GM20431 (cell line): ENCODE measurements around the gene UQCRHL.

Source experiments
- in situ Hi-C: fragments of 300-500 bp; cut with MseI, MboI; formaldehyde crosslinking; loops from one replicate; pipeline ENCODE4 v1.15.0; 2020; ENCODE audit warnings: low sequenced_read_pairs; ENCODE audit not compliant: unreplicated experiment

The UQCRHL gene

DNA sequence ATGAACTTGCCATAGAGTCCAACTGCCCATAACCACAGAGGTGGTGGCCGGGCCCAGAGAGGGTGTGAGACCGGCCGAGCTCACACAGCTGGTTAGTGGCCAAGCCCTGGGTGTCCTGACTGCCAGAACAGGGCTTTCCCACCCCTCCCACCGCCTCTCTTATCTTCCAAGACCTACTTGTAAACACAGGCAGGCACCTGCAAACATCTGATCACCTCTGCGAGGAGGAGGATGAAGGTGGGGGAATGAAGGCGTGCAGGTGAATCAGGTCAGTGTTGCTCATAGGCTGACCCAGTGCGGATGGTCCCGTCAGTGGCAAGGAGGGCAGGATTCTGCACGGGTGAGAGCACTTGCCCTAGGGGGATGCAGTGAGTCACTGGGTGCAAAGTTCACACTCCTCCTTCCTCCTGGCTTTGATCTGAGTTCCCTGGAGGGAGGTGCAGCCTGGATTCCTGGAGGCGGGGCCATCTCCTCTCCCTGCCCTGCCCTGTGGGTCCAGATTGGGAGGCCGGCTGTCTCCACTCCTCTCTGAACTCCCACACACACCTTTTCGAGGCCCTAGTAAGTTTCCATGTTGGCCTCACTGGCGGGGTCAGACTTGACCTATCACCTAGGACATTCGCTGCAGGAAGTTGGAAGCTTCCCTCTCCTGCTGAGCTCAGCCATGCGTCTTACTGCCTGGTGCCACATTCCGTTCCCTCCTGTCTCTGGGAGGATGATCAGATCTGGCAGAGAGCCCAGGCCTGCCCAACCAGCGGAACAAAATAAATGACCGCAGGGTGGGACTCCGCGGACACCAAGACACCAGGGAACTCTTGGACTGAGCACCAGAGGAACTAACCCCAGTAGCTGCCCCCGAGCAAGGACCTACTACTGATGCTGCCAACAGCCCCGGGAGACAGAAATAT is 7.3 kb downstream of the UQCRHL start:
- in situ Hi-C loops = loop anchor here (25.0 kb wide), 1 partner anchor 187 kb away; the partner anchor contains the start of gene ZBTB17

DNA sequence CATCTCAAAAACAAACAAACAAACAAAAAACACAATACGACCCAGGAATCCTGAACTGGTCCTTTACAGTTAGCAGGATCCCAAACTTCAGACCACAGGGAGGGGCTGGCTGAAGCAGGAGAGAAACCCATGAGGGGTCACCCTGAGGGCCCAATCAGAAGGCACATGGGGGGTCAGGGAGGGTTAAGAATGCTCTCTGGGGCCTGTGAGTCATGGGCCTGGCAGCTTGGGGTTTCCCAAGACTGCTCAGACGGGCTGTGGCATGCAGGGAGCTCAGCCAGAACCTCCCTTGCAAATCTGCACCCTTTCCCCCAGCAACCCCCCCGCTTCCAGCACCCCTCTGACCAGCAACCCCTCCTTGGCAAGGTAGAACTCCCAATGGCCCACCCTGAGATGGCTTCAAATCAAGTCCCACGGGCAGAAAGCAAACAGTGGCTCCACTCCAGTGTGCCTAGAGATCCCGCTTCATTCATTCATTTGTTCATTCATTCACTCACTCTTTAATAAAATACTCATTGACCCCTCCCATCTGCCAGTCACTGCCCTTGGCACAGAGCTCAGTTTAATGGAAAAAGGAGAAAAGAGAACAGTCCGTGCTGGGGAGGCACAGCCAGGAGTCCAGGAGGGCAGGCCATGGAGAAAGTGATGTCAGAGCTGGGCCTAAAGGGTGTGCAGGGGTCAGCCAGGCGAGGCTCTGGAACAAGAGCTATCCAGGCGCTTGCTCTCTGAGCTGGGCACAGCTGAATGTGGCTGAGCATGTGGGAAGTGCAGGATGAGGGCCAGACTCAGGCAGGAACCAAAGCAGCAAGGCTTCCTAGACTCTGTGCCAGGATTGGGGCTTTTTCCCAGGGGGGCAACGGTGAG is 8.2 kb downstream of the UQCRHL start:
- in situ Hi-C loops = no loop called here

DNA sequence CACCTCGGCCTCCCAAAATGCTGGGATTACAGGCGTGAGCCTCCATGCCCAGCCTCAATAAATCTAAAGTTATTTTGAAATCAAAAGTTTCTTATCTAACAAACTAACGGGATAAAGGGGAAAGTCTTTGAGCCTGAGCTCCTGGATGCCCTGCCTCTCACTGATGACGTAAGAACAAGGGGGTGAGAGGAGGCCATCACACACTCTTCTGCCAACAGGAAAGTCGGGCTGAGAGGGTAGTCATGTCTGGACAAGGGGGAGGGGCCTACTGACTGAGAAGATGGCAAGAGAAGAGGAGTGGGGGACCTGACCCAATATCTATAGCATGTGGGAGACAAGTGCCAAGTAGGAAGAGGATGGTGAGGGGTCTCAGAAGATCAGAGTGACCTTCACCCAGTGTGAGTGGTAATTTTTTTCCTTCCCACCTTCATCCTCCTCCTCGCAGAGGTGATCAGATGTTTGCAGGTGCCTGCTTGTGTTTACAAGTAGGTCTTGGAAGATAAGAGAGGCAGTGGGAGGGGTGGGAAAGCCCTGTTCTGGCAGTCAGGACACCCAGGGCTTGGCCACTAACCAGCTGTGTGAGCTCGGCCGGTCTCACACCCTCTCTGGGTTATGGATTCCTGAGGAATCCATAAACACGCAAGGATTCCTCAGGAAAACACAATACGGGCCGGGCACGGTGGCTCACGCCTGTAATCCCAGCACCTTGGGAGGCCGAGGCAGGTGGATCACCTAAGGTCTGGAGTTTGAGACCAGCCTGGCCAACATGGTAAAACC is 9.6 kb downstream of the UQCRHL start:
- in situ Hi-C loops = no loop called here

DNA sequence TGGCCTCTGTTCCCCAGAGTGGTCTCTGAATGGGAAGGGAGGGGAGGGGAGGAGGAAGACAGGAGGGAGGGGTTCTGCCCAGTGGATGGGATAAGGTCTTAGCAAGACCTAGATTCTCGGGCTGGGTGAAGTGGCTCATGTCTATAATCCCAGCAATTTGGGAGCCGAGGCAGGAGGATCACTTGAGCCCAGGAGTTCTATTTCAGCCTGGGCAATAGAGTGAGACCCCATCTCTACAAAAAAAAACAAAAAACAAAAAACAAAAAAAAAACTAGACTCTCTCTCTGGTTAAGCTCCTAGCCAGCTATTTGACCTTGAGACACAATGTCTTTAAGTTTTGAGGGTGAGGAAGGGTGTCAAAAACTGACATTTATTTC is 11.4 kb downstream of the UQCRHL start:
- in situ Hi-C loops = no loop called here

DNA sequence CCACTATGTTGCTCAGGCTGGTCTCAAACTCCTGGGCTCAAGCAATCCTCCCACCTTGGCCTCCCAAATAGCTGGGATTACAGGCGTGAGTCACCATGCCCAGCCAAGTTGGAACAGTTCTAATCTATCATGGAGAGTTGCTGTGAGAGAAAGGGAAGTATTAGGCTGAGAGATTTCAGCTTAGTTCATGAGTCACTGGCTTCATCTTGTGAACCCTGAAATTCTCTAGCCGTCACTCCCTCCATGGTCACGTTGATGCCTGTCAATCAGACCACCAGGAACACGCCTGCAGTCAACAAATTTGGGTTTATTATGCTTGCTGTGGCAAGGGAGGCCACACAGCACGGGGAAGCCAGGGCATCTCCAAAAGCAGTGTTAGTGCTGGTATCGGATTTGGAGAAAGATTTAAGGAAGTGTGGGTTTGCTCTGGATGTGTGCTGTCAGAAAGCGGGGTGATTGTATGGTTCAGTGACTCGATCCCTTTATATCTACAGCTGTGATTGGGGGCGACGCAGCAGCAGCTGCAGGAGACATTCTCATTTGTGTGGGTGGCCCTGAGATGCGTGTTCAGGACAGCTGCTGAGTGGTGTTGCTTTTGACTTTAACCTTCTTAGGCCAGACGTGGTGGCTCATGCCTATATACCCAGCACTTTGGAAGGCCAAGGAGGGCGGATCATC is 18.7 kb downstream of the UQCRHL start:
- in situ Hi-C loops = no loop called here

DNA sequence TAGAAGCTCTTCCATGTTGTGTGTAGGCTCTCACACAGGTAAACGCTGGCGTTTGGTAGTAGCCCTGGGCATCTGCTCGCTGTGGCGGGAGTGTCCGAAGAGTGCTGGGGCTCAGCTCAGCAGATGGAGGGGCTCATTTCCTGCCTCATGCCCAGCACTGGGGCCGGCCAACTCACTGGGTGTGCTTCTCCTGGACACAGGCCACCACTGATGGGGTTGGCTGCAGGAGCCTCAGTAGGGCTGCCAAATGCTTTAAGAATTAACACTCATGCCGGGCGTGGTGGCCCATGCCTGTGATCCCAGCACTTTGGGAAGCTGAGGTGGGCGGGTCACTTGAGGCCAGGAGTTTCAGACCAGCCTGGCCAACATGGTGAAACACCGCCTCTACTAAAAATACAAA is 20.9 kb downstream of the UQCRHL start:
- in situ Hi-C loops = no loop called here

DNA sequence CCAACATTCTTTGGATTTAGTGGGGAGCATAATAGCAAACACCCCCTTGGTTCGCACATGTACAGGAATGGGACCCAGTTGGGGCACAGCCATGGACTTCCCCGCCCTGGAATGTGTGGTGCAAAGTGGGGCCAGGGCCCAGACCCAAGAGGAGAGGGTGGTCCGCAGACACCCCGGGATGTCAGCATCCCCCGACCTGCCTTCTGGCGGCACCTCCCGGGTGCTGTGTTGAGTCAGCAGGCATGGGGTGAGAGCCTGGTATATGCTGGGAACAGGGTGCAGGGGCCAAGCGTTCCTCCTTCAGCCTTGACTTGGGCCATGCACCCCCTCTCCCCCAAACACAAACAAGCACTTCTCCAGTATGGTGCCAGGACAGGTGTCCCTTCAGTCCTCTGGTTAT is 21.8 kb downstream of the UQCRHL start:
- in situ Hi-C loops = no loop called here

DNA sequence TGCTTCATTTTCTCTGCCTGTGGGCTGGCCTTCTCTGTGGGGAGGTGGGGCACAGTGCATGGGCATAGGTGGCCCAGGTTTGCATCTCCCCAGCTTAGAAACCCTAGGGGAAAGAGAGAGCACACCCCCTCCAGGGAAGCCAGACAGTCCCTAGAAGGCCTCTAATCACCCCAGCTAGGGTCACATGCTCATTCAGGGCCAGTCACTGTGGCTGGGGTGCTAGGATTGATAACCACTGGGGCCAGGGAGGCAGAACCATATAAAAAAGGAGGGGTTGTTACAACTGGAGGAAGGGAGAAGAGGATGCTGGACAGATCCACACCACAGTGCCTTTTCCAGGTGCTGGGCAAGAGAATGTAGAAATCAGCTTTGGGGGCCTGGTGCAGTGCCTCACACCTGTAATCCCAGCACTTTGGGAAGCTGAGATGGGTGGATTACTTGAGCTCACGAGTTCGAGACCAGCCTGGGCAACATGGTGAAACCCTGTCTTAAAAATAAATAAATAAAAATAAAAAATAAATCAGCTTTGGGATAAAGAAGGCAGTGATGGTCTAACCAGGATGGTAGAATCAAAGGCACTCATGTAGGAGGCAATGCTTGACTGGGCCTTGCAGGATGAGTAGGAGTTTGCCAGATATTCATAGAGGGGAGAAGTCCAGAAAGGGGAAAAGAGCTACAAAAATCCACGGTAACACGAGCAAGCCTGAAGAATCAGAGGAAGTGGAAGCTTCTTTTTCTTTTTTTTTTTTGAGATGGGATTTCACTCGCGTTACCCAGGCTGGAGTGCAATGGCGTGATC is 29.3 kb downstream of the UQCRHL start:
- in situ Hi-C loops = no loop called here

DNA sequence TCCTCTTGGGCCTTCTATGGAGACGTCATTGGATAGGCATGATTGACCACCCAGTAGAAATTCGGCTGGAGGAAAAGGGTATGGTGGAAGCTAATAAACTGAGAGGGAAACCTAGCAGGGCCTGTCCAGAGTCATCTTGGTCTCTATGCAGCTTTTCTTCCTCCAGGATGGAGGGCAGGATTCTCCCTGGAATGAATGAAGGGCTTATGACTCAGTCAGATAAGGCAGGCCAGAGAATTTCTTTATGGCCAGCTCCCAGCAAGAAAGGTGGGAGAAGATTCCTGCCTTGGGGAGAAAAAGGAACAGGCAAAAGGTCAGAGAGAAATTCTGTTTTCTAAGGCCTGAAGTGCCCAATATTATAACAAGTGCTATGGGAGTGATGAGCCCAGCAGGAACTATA is 31.7 kb downstream of the UQCRHL start:
- in situ Hi-C loops = no loop called here

DNA sequence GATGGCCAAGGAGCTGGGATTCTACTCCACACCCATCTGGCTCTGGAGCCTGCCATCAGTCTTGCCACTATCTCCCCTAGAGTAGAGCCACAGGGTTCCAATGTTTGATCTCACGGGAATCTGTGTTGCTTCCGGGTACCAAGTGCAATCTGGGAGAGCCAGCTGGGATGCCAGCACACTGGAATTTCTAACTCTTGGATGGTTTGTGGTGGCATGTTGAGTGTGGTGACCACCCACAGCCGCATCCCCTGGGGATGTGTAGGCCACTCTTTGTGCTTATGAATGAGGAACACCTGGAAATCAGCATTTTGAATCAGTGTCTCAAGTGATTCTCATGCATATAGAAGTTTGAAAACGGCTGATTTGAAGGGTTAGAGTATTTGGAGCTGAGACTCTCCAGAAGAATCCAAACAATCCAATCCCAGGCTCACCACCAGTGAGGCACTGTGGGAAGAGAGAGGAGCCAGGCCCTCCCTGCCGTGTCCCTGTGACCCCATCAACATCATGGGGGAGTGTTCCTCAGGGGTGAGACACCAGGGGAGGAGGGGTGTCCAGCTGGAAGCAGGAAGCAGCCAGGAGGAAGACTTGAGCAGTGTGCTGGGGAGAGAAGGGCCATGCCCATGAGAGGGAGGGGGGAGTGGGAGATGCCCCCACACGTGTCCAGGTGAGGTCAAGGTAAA is 35.5 kb downstream of the UQCRHL start:
- in situ Hi-C loops = no loop called here

DNA sequence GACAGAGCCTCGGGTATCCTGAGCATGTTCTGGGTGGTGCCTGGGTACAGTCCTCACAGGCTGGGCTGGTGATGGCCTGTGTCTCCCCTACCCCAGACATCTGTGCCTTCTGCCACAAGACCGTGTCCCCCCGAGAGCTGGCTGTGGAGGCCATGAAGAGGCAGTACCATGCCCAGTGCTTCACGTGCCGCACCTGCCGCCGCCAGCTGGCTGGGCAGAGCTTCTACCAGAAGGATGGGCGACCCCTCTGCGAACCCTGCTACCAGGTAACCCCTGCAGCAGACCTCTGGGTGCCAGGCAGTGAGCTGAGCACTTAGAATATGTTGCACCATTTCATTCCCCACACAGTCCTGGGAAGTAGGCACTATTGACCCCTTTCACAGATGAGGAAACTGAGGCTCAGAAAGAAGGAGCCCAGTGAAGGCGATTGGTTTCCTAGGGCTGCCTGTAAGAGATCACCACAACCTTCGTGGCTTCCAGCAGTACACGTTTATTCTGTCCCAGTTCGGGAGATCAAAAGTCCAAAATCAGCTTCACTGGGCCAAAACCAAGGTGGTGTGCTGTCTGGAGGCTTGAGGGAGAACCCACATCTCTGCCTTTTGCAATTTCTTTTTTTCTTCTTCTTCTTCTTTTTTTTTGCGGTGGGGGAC is 37.0 kb downstream of the UQCRHL start:
- in situ Hi-C loops = no loop called here

DNA sequence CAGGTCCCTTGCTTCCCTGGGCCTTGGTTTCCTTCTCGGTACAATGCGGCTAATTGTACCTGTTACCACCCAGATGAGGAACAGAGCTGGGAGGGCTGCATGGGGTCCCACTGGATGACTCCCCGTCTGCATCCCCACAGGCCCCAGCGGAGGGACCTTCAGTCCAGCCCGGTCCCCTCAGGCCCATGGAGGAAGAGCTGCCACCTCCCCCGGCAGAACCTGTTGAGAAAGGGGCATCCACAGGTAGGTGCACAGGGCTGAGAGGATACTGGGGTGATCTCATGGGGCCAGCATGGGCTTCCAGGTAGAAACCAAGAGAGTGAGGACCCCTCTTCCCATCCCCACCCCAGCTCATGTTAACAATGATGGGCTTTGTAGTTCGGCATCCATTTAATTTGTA is 39.1 kb downstream of the UQCRHL start:
- in situ Hi-C loops = no loop called here

DNA sequence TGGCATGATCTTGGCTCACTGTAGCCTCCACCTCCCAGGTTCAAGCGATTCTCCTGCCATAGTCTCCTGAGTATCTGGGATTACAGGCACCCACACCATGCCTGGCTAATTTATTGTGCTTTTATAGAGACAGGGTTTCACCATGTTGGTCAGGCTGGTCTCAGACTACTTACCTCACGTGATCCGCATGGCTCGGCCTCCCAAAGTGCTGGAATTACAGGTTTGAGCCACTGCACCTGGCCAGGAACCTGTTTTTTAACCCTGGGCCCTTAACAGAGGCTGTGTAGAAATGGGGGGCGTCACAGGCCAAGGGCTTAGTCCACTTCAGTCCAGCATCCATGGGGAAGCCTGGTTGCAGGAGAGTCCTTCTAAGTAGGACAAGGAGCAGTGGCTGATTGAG is 39.5 kb downstream of the UQCRHL start:
- in situ Hi-C loops = no loop called here

DNA sequence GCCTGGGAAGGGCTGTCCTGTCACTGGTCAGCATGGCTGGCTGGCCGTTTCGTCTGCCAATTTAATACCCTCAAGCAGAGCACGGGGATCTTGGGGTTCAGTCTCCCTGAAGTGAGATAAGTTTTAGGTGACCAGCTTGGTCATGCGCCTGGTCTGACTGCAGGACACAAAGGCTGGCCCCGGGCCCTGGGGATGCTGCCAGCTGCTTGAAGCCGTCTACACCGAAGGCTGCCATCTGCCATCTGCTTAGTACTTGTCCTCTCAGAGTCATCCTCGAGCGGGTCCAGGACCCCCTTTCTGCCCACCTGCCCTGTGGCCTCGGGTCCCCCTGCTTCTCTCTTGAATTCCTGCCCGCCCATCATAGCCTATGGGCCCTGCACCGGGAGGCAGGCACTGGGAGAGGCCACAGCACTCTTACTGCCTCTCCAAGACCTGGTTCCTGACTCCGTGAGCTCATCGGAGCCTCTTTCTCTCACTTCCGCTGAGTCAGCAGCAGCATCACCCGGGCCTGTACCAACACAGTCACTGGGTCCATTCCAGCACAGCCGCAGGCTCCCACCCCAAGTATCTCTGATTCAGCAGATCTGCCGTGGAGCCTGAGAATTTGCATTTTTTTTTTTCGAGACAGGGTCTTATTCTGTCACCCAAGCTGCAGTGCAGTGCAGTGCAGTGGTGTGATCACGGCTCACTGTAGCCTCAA is 41.8 kb downstream of the UQCRHL start:
- in situ Hi-C loops = no loop called here

DNA sequence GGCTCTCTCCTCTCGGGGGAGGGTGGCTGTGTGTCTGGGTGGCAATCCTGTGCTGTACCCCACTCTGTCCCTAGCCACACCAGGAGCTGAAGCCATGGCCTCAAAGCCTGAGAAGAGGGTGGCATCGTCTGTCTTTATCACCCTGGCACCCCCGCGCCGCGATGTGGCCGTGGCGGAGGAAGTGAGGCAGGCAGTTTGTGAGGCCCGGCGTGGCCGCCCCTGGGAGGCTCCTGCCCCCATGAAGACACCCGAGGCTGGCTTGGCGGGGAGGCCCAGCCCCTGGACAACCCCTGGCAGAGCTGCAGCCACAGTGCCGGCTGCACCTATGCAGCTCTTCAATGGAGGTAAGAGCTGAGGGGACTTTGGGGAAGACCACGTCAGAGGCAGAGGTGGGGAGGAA is 42.6 kb downstream of the UQCRHL start:
- in situ Hi-C loops = no loop called here

DNA sequence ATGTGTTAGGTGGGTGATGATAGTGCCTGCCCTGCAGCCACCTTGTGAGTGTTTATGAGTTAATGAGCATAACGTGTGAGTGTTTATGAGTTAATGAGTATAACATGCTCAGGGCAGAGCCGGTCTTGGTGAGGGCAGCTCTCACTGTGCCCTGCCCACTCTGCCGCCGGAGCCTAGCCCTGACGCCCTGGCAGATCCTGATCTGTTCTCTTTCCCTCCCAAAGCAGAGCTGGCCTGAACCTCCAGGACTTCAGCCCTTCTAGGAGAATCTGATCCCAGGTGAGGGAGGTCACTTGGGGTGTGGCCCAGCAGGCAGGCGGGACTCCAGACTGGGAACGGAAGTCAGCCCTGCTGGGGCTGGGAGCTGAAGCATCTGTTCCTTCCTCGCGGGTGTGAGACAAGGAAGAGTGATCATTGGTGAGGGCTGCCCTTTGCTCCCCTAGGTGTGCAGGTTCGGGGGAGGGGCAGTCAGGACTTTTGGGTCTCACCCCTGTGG is 43.1 kb downstream of the UQCRHL start:
- in situ Hi-C loops = no loop called here

DNA sequence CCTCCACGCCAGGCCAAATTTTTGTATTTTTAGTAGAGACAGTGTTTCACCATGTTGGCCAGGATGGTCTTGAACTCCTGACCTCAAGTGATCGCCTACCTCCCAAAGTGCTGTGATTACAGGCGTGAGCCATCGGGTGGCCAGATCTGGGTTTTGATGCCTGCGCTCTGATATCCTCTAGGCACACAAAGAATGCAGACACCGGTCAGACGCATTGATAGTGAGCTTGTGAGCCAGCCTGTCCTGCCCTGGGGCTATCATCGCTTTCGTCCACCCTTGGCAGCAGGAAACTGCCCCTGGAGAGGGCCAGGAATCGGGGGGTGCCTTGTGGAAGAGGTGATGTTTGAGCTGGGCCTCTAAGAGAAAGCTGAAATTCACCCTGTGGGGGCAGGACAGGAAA is 44.9 kb downstream of the UQCRHL start:
- in situ Hi-C loops = no loop called here
